Mesothelial cell of epicardium (in vitro differentiated cells): Measurements from ENCODE around the gene DIP2C. TPM values are rescaled to one million over a fixed set of nuclear protein-coding genes. Genes with fewer than 3 reads are reported as not detected.

ENCODE experiments used
- DNase-seq, 2 experiments: peaks; one replicate each; pipeline ENCODE4 v3.0.0; 2021; ENCODE audit warnings: low spot score in 2 of 2; ENCODE audit not compliant: unreplicated experiment in 2 of 2
- H3K27ac Mint-ChIP-seq: 2 replicates; pipeline ENCODE4 v1.8.0; 2021; ENCODE audit warnings: mixed read lengths
- H3K27me3 Mint-ChIP-seq: 2 replicates; pipeline ENCODE4 v1.8.0; 2021; ENCODE audit warnings: low read depth, mixed read lengths
- H3K36me3 Mint-ChIP-seq: 2 replicates; pipeline ENCODE4 v1.8.0; 2021; ENCODE audit warnings: mixed read lengths
- H3K4me1 Mint-ChIP-seq: 2 replicates; pipeline ENCODE4 v1.8.0; 2021; ENCODE audit warnings: mixed read lengths
- H3K4me3 Mint-ChIP-seq: 2 replicates; pipeline ENCODE4 v1.8.0; 2021; ENCODE audit warnings: mild to moderate bottlenecking, moderate library complexity, mixed read lengths
- H3K9me3 Mint-ChIP-seq: 2 replicates; pipeline ENCODE4 v1.8.0; 2021; ENCODE audit warnings: mixed read lengths
- total RNA-seq: library from RNA; stranded (reverse); gene quantifications from 3 replicates; pipeline ENCODE4 v1.2.1, GENCODE V29; 2021
- TF ChIP-seq, protein P1 (sequence below): fragments of 200-600 bp; sonication (generic); IDR thresholded peaks from one replicate; pipeline ENCODE4 v1.5.0; 2021; ENCODE audit warnings: antibody characterized with exemption; ENCODE audit not compliant: unreplicated experiment

Gene DIP2C
- total RNA-seq, 1 donor from 2014 or later: 30.3 TPM

GRCh38 chr10:360653-361052 is 328.8 kb downstream of the DIP2C start:
- TF ChIP-seq, protein P1, sequence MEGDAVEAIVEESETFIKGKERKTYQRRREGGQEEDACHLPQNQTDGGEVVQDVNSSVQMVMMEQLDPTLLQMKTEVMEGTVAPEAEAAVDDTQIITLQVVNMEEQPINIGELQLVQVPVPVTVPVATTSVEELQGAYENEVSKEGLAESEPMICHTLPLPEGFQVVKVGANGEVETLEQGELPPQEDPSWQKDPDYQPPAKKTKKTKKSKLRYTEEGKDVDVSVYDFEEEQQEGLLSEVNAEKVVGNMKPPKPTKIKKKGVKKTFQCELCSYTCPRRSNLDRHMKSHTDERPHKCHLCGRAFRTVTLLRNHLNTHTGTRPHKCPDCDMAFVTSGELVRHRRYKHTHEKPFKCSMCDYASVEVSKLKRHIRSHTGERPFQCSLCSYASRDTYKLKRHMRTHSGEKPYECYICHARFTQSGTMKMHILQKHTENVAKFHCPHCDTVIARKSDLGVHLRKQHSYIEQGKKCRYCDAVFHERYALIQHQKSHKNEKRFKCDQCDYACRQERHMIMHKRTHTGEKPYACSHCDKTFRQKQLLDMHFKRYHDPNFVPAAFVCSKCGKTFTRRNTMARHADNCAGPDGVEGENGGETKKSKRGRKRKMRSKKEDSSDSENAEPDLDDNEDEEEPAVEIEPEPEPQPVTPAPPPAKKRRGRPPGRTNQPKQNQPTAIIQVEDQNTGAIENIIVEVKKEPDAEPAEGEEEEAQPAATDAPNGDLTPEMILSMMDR: no peak
- Mint-ChIP-seq H3K9me3 (no peaks in the 10 kb centered on the region), H3K36me3 (peaks cover 56% of the 10 kb centered on the region), H3K27me3 (no peaks in the 10 kb centered on the region), H3K4me3 (no peak overlapping the region), H3K4me1 (peaks cover 10% of the 10 kb centered on the region), H3K27ac (peak overlapping the region; percentile 56)
- DNase-seq: no peak

- H3K36me3 Mint-ChIP-seq: peaks cover 60% of the 10 kb centered on the region
- H3K27ac Mint-ChIP-seq: no peak overlapping the region
- no peak overlapping the region for H3K4me3 Mint-ChIP-seq
- TF ChIP-seq, protein P1: no peak
- H3K4me1 Mint-ChIP-seq: peaks cover 10% of the 10 kb centered on the region
- no peak for DNase-seq
- no peaks in the 10 kb centered on the region for H3K27me3 Mint-ChIP-seq
- no peaks in the 10 kb centered on the region for H3K9me3 Mint-ChIP-seq
These were observed 329.7 kb downstream of the DIP2C start for GRCh38 chr10:359762-360161.

DNA sequence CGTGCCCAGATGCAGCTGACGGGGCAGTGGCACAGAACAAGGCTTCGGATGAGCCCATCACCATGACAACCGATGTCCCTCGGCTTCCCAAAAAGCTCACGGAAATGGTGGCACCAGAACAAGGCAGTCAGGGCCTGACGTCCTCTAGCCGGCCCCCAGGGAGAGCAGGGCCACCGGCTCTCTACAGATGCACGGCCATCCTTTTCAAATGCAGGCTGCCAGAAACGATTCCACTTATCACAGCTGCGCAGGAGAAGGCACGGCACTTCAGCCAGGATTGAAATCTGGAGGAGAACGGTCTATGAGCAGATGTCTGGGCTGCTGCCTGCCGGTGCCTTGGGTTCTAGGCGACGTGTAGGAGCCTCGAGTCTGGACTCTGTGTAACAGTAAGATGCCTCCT is 330.4 kb downstream of the DIP2C start:
- DNase-seq: no peak
- no peaks in the 10 kb centered on the region for H3K27me3 Mint-ChIP-seq
- H3K4me1 Mint-ChIP-seq: peaks cover 10% of the 10 kb centered on the region
- no peak overlapping the region for H3K4me3 Mint-ChIP-seq
- H3K36me3 Mint-ChIP-seq: peaks cover 63% of the 10 kb centered on the region
- peak overlapping the region; percentile 16 for H3K27ac Mint-ChIP-seq
- TF ChIP-seq, protein P1: no peak
- no peaks in the 10 kb centered on the region for H3K9me3 Mint-ChIP-seq

DNA sequence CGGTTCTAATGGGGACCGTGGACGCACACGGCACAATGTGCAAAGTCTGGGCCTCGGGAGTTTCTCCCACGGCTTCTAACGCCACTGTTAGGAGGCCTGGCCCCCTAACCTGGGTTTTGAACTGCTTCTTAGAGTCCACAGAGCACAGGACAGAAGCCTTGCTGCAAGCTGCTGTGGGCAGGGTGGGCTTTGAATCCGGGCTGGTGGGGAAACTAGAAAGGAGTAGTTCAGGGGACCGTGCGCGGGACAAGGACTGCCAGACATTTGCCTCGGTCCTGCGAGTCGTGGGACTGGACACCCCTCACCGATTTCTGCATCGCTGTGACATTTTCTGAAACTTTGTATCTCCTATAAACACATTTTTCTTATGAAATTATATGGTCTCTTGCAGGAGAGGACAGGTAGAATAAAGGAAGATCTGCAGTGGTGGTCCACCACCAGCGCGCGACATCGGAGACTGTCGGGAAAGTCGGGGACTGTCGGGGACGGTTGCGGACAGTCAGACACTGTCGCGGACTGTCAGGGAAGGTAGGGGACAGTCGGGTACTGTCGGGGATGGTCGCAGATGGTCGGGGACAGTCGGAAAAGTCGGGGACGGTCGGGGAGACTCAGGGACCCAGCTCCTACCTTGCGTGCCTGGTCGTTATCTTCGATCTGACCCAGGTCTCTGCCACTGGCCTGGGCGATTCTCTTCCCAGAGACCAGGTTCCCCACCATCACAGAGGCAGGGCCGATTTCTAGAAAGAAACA is 332.1 kb downstream of the DIP2C start:
- TF ChIP-seq, protein P1: no peak
- no peak overlapping the region for H3K4me3 Mint-ChIP-seq
- peaks cover 10% of the 10 kb centered on the region for H3K4me1 Mint-ChIP-seq
- H3K9me3 Mint-ChIP-seq: no peaks in the 10 kb centered on the region
- no peak overlapping the region for H3K27ac Mint-ChIP-seq
- peaks cover 60% of the 10 kb centered on the region for H3K36me3 Mint-ChIP-seq
- H3K27me3 Mint-ChIP-seq: no peaks in the 10 kb centered on the region
- DNase-seq: no peak

DNA sequence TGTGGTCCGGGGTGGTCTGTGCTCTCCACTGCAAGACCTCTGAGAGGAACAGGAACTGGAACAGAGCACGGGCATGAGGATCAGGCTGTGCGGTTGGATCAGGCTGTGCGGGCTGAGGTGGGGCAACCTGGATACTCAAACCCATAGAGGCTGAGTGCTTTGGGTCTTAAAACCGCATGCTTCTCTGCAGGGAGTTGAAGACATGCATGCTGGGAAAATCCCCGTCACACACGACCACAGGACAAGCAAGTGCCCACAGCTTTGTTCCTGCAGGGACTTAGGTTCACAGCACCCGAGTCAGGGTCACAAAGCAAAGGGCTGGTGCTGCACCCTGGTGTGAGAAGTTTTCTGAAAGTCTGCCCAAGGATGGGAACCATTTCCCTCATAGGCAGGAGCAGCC is 333.0 kb downstream of the DIP2C start:
- no peak for DNase-seq
- no peaks in the 10 kb centered on the region for H3K27me3 Mint-ChIP-seq
- H3K4me3 Mint-ChIP-seq: no peak overlapping the region

More for the DNA sequence above, 333.0 kb downstream of the DIP2C start:
- Mint-ChIP-seq H3K4me1 (peaks cover 3% of the 10 kb centered on the region), H3K9me3 (no peaks in the 10 kb centered on the region), H3K36me3 (peaks cover 56% of the 10 kb centered on the region), H3K27ac (no peak overlapping the region)
- TF ChIP-seq, protein P1: no peak
